ENCODE results near the gene PSPN.

DNA sequence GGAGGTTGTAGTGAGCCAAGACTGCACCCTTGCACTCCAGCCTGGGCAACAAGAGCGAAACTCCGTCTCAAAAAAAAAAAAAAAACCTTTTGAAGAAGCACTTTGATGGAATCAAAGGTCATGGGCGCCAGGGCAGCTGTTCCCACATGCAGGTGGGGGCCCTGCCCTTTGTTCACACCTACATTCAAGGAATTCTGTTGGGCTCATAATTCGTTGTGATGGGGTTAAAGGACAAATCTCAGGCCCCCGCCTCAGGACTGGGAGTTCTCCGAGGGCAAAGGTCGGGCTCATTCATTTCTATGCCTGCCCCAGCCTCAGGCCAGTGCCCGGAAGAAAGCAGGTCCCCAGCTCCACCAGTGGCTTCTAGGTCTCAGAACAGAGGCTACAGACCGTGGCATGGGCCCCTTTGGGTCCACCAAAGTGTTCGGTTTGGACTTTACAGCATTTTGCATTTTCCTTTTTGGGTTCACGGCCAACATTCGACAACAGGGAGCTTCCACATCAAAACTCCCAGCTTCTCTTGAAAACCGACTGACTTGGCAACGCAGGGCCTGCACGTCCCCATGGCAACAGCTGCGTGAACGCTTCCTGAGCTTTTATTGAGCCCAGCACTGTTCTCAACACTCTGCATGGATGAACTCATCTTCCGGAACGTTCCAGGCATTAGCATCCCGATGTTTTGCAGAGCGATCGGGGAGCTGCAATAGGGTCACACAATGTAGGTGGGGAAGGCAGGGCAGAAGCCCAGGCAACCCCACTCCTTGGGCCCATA is 27.3 kb upstream of the PSPN start:
- TF ChIP-seq, protein P1, sequence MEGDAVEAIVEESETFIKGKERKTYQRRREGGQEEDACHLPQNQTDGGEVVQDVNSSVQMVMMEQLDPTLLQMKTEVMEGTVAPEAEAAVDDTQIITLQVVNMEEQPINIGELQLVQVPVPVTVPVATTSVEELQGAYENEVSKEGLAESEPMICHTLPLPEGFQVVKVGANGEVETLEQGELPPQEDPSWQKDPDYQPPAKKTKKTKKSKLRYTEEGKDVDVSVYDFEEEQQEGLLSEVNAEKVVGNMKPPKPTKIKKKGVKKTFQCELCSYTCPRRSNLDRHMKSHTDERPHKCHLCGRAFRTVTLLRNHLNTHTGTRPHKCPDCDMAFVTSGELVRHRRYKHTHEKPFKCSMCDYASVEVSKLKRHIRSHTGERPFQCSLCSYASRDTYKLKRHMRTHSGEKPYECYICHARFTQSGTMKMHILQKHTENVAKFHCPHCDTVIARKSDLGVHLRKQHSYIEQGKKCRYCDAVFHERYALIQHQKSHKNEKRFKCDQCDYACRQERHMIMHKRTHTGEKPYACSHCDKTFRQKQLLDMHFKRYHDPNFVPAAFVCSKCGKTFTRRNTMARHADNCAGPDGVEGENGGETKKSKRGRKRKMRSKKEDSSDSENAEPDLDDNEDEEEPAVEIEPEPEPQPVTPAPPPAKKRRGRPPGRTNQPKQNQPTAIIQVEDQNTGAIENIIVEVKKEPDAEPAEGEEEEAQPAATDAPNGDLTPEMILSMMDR (IDR thresholded peaks at IDR 0.05; ENCODE audit: low read depth, low read length) = no peak
- TF ChIP-seq POLR2A (IDR thresholded peaks at IDR 0.05; ENCODE audit: extremely low read depth, insufficient read length) (no peak), MYC (IDR thresholded peaks at IDR 0.05; ENCODE audit: low read depth, low read length) (no peak)

Measured in NB4 (cell line).